ENCODE data around the gene KLC1. TPM values are rescaled to one million over a fixed set of nuclear protein-coding genes. Genes with fewer than 3 reads are reported as not detected.
A peak's percentile ranks its signal among the peaks of the same experiment; 100 is the strongest.

KLC1 gene
- total RNA-seq, 2 donors from 2014 or later, result 168 to 287 TPM

GRCh38 chr14:103692159-103692558 lies 63.1 kb downstream of the KLC1 start:
- H3K9me3 ChIP-seq, result no peaks in the 10 kb centered on the region
- 93% methylated on average over 17 of the region's 17 CpGs for WGBS
- peak overlapping the region in 1 of 2 donors; percentile 53 for H3K27ac ChIP-seq
- no peak for TF ChIP-seq POLR2AphosphoS5 (IDR thresholded peaks at IDR 0.05)
- TF ChIP-seq CTCF (IDR thresholded peaks at IDR 0.05), result no peak
- no peak for TF ChIP-seq POLR2A (IDR thresholded peaks at IDR 0.05)
- H3K27me3 ChIP-seq (replicated peaks; ENCODE audit: insufficient read depth), result no peaks in the 10 kb centered on the region
- H3K4me3 ChIP-seq, result no peak overlapping the region
- intact Hi-C loops (cut with DNase I), result no loop called here
- H3K36me3 ChIP-seq, result peaks cover 0 to 10% of the 10 kb centered on the region in 2 donors
- DNase-seq (ENCODE audit: low spot score), result no peak
- H3K4me1 ChIP-seq (replicated peaks), result peaks cover 19% of the 10 kb centered on the region

GRCh38 chr14:103692871-103693270 lies 63.9 kb downstream of the KLC1 start:
- no peaks in the 10 kb centered on the region for H3K27me3 ChIP-seq (replicated peaks; ENCODE audit: insufficient read depth)
- intact Hi-C loops (cut with DNase I), result no loop called here
- peak overlapping the region; percentile 53 to 57 for H3K27ac ChIP-seq
- no peak for TF ChIP-seq POLR2A (IDR thresholded peaks at IDR 0.05)
- WGBS, result 38% methylated on average over 12 of the region's 12 CpGs
- H3K36me3 ChIP-seq, result peaks cover 0 to 10% of the 10 kb centered on the region in 2 donors
- H3K9me3 ChIP-seq, result no peaks in the 10 kb centered on the region
- peak; percentile 23 for DNase-seq (ENCODE audit: low spot score)
- H3K4me1 ChIP-seq (replicated peaks), result peaks cover 26% of the 10 kb centered on the region
- H3K4me3 ChIP-seq, result no peak overlapping the region

- H3K4me3 ChIP-seq, result no peak overlapping the region
- intact Hi-C loops (cut with DNase I), result no loop called here
- no peaks in the 10 kb centered on the region for H3K27me3 ChIP-seq (replicated peaks; ENCODE audit: insufficient read depth)
- H3K36me3 ChIP-seq, result peaks cover 0 to 10% of the 10 kb centered on the region in 2 donors
- H3K4me1 ChIP-seq (replicated peaks), result peaks cover 33% of the 10 kb centered on the region
- peak overlapping the region; percentile 53 to 57 for H3K27ac ChIP-seq
- TF ChIP-seq POLR2A (IDR thresholded peaks at IDR 0.05) (peak; percentile 33), CTCF (IDR thresholded peaks at IDR 0.05) (no peak), POLR2AphosphoS5 (IDR thresholded peaks at IDR 0.05) (peak; percentile 20)
- DNase-seq (ENCODE audit: low spot score), result peak; percentile 60
- 54% methylated on average over 22 of the region's 22 CpGs for WGBS
- H3K9me3 ChIP-seq, result no peaks in the 10 kb centered on the region
Measured at GRCh38 chr14:103693515-103693914, 64.5 kb downstream of the KLC1 start.

GRCh38 chr14:103694572-103695026 lies 65.6 kb downstream of the KLC1 start:
- Histone ChIP-seq H3K36me3 (peaks cover 0 to 10% of the 10 kb centered on the region in 2 donors), H3K9me3 (no peaks in the 10 kb centered on the region), H3K27ac (peak overlapping the region in 1 of 2 donors; percentile 53), H3K4me3 (no peak overlapping the region), H3K4me1 (replicated peaks) (peaks cover 36% of the 10 kb centered on the region), H3K27me3 (replicated peaks; ENCODE audit: insufficient read depth) (no peaks in the 10 kb centered on the region)
- TF ChIP-seq CTCF (IDR thresholded peaks at IDR 0.05) (no peak), POLR2A (IDR thresholded peaks at IDR 0.05) (no peak), POLR2AphosphoS5 (IDR thresholded peaks at IDR 0.05) (no peak)
- intact Hi-C loops (cut with DNase I), result no loop called here
- no peak for DNase-seq (ENCODE audit: low spot score)
- 85% methylated on average over 20 of the region's 20 CpGs for WGBS

GRCh38 chr14:103695296-103696069 lies 66.5 kb downstream of the KLC1 start:
- WGBS, result 57% methylated on average over 14 of the region's 14 CpGs
- Histone ChIP-seq H3K27ac (no peak overlapping the region), H3K36me3 (peaks cover 0 to 10% of the 10 kb centered on the region in 2 donors), H3K4me1 (replicated peaks) (peaks cover 36% of the 10 kb centered on the region), H3K4me3 (no peak overlapping the region), H3K9me3 (no peaks in the 10 kb centered on the region), H3K27me3 (replicated peaks; ENCODE audit: insufficient read depth) (no peaks in the 10 kb centered on the region)
- TF ChIP-seq CTCF (IDR thresholded peaks at IDR 0.05) (no peak), POLR2AphosphoS5 (IDR thresholded peaks at IDR 0.05) (no peak), POLR2A (IDR thresholded peaks at IDR 0.05) (no peak)
- no peak for DNase-seq (ENCODE audit: low spot score)
- intact Hi-C loops (cut with DNase I), result no loop called here
